ENCODE measurements around the gene CCL1. TPM values are rescaled to one million over a fixed set of nuclear protein-coding genes. Genes with fewer than 3 reads are reported as not detected.

The CCL1 gene
- total and polyA plus RNA-seq, 2 experiments from 2014 or later, result not detected

DNA sequence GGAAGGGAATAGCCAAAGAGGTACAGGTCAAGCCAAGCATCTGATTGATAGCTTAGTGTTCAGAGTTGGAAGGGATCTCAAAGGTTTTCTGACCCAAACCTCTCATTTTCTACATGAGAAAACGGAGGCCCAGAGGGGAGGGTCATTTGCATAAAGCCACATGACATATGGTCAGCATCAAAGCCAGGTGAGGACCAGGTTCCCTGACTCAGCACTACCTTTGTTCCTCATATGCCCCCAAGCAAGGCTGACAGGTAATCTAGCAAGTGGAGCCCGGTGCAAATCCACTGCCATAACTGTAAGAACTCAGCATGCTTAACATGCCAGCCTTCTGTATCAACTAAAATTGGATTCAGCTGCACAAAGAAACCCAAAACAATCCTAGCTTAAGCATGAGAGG is 28.2 kb upstream of the CCL1 start:
- WGBS, 2 experiments (ENCODE audit: low coverage in 1 of 2, low lambda C conversion rate in 2 of 2, missing lambda C conversion rate in 2 of 2), result 23 to 25% methylated on average over 2 of the region's 2 CpGs
- Histone ChIP-seq H4K20me1 (ENCODE audit: insufficient read depth) (no peaks in the 10 kb centered on the region), H2AFZ (no peak overlapping the region), H3K4me3 (no peak overlapping the region), H3K4me2 (ENCODE audit: unreplicated experiment) (no peak overlapping the region), H3K27ac (no peak overlapping the region), H3F3A (ENCODE audit: insufficient read depth) (no peaks in the 10 kb centered on the region), H3K36me3 (ENCODE audit: low read depth) (no peaks in the 10 kb centered on the region), H3K27me3 (replicated peaks; ENCODE audit: insufficient read depth) (no peaks in the 10 kb centered on the region), H3K9ac (no peak overlapping the region), H3K4me1 (ENCODE audit: insufficient read depth) (no peaks in the 10 kb centered on the region), H3K9me2 (ENCODE audit: insufficient read depth) (no peaks in the 10 kb centered on the region), H3K9me3 (ENCODE audit: low read depth) (no peaks in the 10 kb centered on the region), H3K79me2 (ENCODE audit: insufficient read depth) (no peaks in the 10 kb centered on the region)
- no peak for TF ChIP-seq EZH2 (IDR thresholded peaks at IDR 0.05; ENCODE audit: insufficient read depth, poor library complexity, severe bottlenecking)
- TF ChIP-seq EZH2phosphoT487 (IDR thresholded peaks at IDR 0.05; ENCODE audit: insufficient read depth, low read depth), result no peak
- in situ Hi-C loops (cut with MboI), result no loop called here
- DNase-seq, result no peak

DNA sequence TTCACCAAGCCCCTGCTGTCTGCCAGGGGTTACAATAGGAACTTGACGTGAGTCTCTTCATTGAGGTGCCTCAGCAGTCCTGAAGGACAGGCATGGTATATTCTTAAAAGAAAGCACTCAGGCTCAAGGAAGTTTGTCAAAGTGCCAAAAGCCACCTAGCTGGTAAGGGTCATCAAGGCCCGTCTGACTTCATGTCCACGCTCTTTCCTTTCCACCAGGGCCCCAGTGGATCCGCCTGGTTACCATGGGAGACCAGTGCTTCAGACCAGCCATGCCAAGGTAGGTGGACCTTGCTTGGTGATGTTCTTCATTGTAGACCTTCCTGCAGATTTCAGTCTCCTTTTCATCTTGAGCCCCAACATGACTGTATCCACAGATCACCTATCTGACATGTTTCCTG is 27.6 kb upstream of the CCL1 start:
- Histone ChIP-seq H3K9ac (no peak overlapping the region), H4K20me1 (ENCODE audit: insufficient read depth) (no peaks in the 10 kb centered on the region), H3K79me2 (ENCODE audit: insufficient read depth) (no peaks in the 10 kb centered on the region), H3K27ac (no peak overlapping the region), H3K4me1 (ENCODE audit: insufficient read depth) (no peaks in the 10 kb centered on the region), H3K4me2 (ENCODE audit: unreplicated experiment) (no peak overlapping the region), H3K27me3 (replicated peaks; ENCODE audit: insufficient read depth) (no peaks in the 10 kb centered on the region), H3K36me3 (ENCODE audit: low read depth) (no peaks in the 10 kb centered on the region), H3K4me3 (no peak overlapping the region), H3F3A (ENCODE audit: insufficient read depth) (no peaks in the 10 kb centered on the region), H3K9me2 (ENCODE audit: insufficient read depth) (no peaks in the 10 kb centered on the region), H3K9me3 (ENCODE audit: low read depth) (no peaks in the 10 kb centered on the region), H2AFZ (no peak overlapping the region)
- in situ Hi-C loops (cut with MboI), result no loop called here
- TF ChIP-seq EZH2phosphoT487 (IDR thresholded peaks at IDR 0.05; ENCODE audit: insufficient read depth, low read depth) (no peak), EZH2 (IDR thresholded peaks at IDR 0.05; ENCODE audit: insufficient read depth, poor library complexity, severe bottlenecking) (no peak)
- no peak for DNase-seq
- WGBS, 2 experiments (ENCODE audit: low coverage in 1 of 2, low lambda C conversion rate in 2 of 2, missing lambda C conversion rate in 2 of 2), result 44 to 48% methylated on average over 4 of the region's 4 CpGs

DNA sequence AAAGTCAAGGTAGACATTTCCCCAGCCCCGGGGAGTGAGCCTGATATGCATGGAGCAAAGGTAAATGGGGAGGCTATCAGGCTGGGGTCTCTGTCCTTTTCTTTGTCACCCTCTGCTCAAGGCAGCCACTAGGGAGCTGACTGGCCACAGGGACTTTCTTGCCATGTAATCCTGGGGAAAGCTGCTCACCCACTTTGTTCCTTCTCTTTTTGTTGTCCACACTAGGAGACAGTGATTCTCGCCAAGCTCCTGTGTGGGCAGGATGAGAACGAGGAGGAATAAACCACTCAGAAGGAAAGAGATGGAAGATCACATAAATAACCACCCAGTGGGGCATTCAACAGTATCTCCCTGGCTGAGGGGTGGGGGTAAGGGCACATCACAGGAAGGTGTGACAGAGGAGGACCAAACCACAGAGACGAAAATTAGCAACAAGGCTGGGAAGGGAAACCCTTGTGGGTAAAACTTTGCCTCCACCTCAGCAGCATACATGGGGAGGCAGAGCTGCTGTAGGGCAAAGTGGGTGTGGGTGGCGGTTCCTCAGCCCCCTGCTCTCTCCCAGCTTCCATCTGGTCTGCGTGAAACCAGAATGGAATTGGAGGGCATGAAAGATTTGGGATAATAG is 26.2 kb upstream of the CCL1 start:
- no peaks in the 10 kb centered on the region for H3K9me2 ChIP-seq (ENCODE audit: insufficient read depth)
- no peak overlapping the region for H3K9ac ChIP-seq
- 47 to 55% methylated on average over 6 of the region's 6 CpGs for WGBS, 2 experiments (ENCODE audit: low coverage in 1 of 2, low lambda C conversion rate in 2 of 2, missing lambda C conversion rate in 2 of 2)

DNA sequence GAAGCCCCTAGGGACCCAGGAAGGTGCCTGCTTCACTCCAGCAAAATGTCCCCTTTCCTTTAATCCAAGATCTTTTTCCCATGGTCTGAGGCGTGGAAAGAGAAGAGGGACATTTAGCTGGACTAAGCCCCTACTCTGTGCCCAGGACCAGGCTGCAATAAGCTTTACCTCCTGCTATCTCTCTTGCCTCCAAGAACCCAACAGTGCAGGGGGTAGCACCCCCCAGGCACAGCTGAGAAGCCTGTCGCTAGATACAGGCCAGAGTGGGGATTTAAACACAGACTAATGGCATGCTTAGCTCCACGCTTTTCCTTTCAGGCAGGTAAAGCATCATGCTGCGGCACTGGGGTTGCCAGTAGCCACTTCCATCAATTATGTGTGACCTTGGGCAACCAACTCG is 24.5 kb upstream of the CCL1 start:
- no peak overlapping the region for H3K4me2 ChIP-seq (ENCODE audit: unreplicated experiment)

More for the DNA sequence above, 26.2 kb upstream of the CCL1 start:
- Histone ChIP-seq H3K4me2 (ENCODE audit: unreplicated experiment) (no peak overlapping the region), H2AFZ (no peak overlapping the region), H4K20me1 (ENCODE audit: insufficient read depth) (no peaks in the 10 kb centered on the region), H3K27me3 (replicated peaks; ENCODE audit: insufficient read depth) (0 out of 2 replicates have a peak, but pooled peaks cover under 1% of the 10 kb centered on the region), H3K27ac (no peak overlapping the region), H3K9me3 (ENCODE audit: low read depth) (no peaks in the 10 kb centered on the region), H3K36me3 (ENCODE audit: low read depth) (no peaks in the 10 kb centered on the region), H3K79me2 (ENCODE audit: insufficient read depth) (no peaks in the 10 kb centered on the region), H3K4me3 (no peak overlapping the region), H3F3A (ENCODE audit: insufficient read depth) (no peaks in the 10 kb centered on the region), H3K4me1 (ENCODE audit: insufficient read depth) (no peaks in the 10 kb centered on the region)
- DNase-seq, result no peak
- TF ChIP-seq EZH2phosphoT487 (IDR thresholded peaks at IDR 0.05; ENCODE audit: insufficient read depth, low read depth), result no peak
- in situ Hi-C loops (cut with MboI), result no loop called here

More for the DNA sequence above, 24.5 kb upstream of the CCL1 start:
- no peaks in the 10 kb centered on the region for H3K9me2 ChIP-seq (ENCODE audit: insufficient read depth)
- H3K27ac ChIP-seq, result no peak overlapping the region
- H2AFZ ChIP-seq, result no peak overlapping the region
- TF ChIP-seq EZH2phosphoT487 (IDR thresholded peaks at IDR 0.05; ENCODE audit: insufficient read depth, low read depth) (no peak), EZH2 (IDR thresholded peaks at IDR 0.05; ENCODE audit: insufficient read depth, poor library complexity, severe bottlenecking) (no peak)
- H3K36me3 ChIP-seq (ENCODE audit: low read depth), result no peaks in the 10 kb centered on the region
- H3K9me3 ChIP-seq (ENCODE audit: low read depth), result no peaks in the 10 kb centered on the region
- H3F3A ChIP-seq (ENCODE audit: insufficient read depth), result no peaks in the 10 kb centered on the region
- in situ Hi-C loops (cut with MboI), result no loop called here
- no peaks in the 10 kb centered on the region for H3K79me2 ChIP-seq (ENCODE audit: insufficient read depth)
- no peaks in the 10 kb centered on the region for H4K20me1 ChIP-seq (ENCODE audit: insufficient read depth)
- H3K27me3 ChIP-seq (replicated peaks; ENCODE audit: insufficient read depth), result peaks cover 4% of the 10 kb centered on the region; the same call in 1 of the 2 replicates
- H3K4me3 ChIP-seq, result no peak overlapping the region
- no peak for DNase-seq
- 34 to 36% methylated on average over 5 of the region's 5 CpGs for WGBS, 2 experiments (ENCODE audit: low coverage in 1 of 2, low lambda C conversion rate in 2 of 2, missing lambda C conversion rate in 2 of 2)
- no peak overlapping the region for H3K9ac ChIP-seq
- no peaks in the 10 kb centered on the region for H3K4me1 ChIP-seq (ENCODE audit: insufficient read depth)

Measured in GM23248 (cell line).